Heart left ventricle (tissue), 13 donors: Measurements from ENCODE around the gene TRAPPC12.

Source experiments
- CTCF ChIP-seq, 12 donors: fragments of 200-600 bp; sonication (generic) in 4 of 12; IDR thresholded peaks; one replicate each; pipeline versions ENCODE4 v1.5.0 to v1.8.0; 2018 to 2022; ENCODE audit warnings: antibody characterized with exemption in 12 of 12, mild to moderate bottlenecking in 5 of 12
- POLR2A ChIP-seq, 2 donors: fragments of 450-650 bp; IDR thresholded peaks; one replicate each; pipeline ENCODE4 v1.6.1; 2017; ENCODE audit warnings: antibody characterized with exemption in 2 of 2, mild to moderate bottlenecking in 2 of 2, moderate library complexity in 2 of 2
- donor health status: ischemic (EF 13 %, LVEDD 7.1; RV severe dilation, severe dysfunction).
- donor health status: DM: no; HTN: yes; CAD: no.
- donor health status: DM: no; HTN: no; CAD: no.
- donor health status: ischemic (EF 25% LVEDD 6.9; RV normal size, moderate dysfunction).
- donor health status: ischemic (EF 25% LVEDD 5.7; RV mildly dilated, moderate dysfunction).
- donor health status: ischemic (EF 35%, LVEDD 5.7; RV mildly dilated, moderate dysfunction).
- donor health status: nonischemic (EF 11% LVEDD 7.7; RV severe dilation, severe dysfunction).
- donor health status: DM: yes; HTN: yes; CAD: no.
- donor health status: PGD.
- donor health status: ischemic (EF 29% LVEDD 5.4; RV normal size, mild dysfunction).
- donor health status: nonischemic (EF 23%, LVEDD 6.1; RV moderate dilation, normal function).

- TF ChIP-seq CTCF (IDR thresholded peaks at IDR 0.05) (no peak), POLR2A (IDR thresholded peaks at IDR 0.05) (no peak)
These were observed 10.5 kb downstream of the TRAPPC12 start for GRCh38 chr2:3390041-3390440.
